Ovary (tissue), 3 donors: ENCODE results near the gene HECTD3.

ENCODE experiments used
- EP300 ChIP-seq: sonication (generic); formaldehyde crosslinking; IDR thresholded peaks from one replicate; pipeline ENCODE4 v1.6.1; 2017; ENCODE audit warnings: antibody characterized with exemption
- POLR2A ChIP-seq: fragments of 450-650 bp; IDR thresholded peaks from one replicate; pipeline ENCODE4 v1.6.1; 2017; ENCODE audit warnings: antibody characterized with exemption, mild to moderate bottlenecking, moderate library complexity
- TF ChIP-seq, protein P1 (sequence below), 3 donors: fragments of 450-650 bp in 2 of 3; fragments of 200-600 bp in 1 of 3; IDR thresholded peaks; one replicate each; pipeline versions ENCODE4 v1.5.1 to v1.8.0; 2016 to 2022; ENCODE audit warnings: antibody characterized with exemption in 3 of 3, mild to moderate bottlenecking in 1 of 3
- donor health status: DM: no; HTN: no; CAD: no.

- TF ChIP-seq, protein P1, sequence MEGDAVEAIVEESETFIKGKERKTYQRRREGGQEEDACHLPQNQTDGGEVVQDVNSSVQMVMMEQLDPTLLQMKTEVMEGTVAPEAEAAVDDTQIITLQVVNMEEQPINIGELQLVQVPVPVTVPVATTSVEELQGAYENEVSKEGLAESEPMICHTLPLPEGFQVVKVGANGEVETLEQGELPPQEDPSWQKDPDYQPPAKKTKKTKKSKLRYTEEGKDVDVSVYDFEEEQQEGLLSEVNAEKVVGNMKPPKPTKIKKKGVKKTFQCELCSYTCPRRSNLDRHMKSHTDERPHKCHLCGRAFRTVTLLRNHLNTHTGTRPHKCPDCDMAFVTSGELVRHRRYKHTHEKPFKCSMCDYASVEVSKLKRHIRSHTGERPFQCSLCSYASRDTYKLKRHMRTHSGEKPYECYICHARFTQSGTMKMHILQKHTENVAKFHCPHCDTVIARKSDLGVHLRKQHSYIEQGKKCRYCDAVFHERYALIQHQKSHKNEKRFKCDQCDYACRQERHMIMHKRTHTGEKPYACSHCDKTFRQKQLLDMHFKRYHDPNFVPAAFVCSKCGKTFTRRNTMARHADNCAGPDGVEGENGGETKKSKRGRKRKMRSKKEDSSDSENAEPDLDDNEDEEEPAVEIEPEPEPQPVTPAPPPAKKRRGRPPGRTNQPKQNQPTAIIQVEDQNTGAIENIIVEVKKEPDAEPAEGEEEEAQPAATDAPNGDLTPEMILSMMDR (IDR thresholded peaks at IDR 0.05): no peak
- TF ChIP-seq EP300: no peak
- TF ChIP-seq POLR2A: no peak
Observed at GRCh38 chr1:45009956-45010854, 919 bp downstream of the HECTD3 start.
